Midbrain (tissue), 1 donor: Measurements from ENCODE around the gene NHSL2.
A peak's percentile ranks its signal among the peaks of the same experiment; 100 is the strongest.

Source experiments
- DNase-seq: peaks from one replicate; lab custom pipeline; 2025; lab: John Stamatoyannopoulos, UW

The NHSL2 gene

DNA sequence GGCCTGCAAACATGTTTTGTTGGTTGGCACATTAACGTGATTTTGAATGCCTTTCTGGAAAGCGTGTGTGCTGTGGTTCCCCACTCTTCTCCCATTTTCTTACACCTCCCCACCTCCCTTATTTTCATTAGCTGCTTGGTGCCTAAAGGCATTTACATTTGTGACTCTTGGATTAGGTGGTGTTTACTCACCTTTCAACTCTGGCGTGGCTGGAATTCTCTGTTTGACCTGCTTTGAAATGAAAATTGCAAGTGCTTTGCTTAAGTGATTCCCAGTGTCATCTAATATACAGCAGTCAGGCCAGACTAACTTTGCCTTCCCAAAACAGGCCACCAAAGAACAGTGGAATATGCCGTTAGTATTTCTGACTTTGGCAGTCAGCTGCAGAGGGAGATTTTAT, 80.5 kb downstream of the NHSL2 start:
- no peak for DNase-seq

DNA sequence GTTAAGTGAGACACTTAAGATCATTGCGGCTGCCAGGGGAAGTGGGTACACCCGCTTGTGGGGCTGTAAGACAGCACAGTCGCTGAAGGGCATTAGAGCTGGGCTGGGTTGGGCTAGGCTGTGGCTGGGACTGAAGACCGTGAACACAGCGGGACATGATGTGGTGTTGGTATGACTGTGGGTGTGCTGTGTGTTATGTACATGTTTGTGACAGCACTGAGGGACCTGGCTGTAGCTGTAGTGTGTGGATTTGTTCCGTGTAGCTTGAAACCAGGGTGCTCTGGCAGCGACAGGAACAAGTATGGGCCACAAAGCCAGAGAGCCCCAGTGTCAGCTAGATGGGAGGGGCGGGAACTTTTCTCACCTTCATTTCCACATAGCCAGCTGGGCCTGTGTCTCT, 82.1 kb downstream of the NHSL2 start:
- no peak for DNase-seq

DNA sequence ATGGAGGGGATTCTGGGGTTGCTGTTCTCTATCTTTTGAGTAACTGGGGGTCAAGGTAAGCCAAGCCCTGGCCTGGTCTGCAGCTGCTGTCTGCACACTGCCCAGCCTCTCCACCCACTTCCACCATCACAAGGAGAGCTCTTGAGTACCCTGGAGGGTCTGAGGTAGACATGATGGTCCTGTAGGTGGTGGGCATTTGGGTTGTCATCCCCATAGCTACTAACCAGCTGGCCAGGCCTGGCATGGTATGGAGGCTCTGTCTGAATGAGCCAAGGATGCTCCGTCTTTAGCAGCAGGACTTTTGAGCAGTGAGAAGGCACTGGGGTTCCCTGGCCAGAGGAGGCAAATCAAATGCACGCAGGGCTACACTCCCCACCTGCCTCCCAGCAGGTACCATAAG, 82.7 kb downstream of the NHSL2 start:
- DNase-seq: no peak

DNA sequence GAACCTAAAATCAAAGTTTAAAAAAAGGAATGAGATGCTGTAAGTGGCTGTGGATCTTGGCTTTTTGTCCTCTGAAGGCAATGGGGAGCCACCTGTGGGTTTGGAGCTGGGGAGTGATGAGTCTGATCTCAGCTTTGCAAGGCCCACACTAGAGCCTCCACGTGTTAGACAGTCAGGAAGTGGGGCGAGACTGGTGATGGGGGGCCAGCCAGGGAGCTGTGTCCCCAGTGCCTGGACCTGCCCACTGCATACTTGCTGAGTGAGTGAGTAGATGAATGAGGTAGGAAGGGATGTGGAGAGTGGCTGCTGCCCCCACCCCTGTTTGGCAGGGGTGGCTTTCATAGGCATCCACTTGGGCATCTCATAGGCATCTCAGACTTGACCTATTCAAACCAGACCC, 84.0 kb downstream of the NHSL2 start:
- no peak for DNase-seq

GRCh38 chrX:71995122-71995521, 84.5 kb downstream of the NHSL2 start:
- DNase-seq: no peak

- DNase-seq: no peak
Measured at GRCh38 chrX:71996136-71996535, 85.5 kb downstream of the NHSL2 start.

DNA sequence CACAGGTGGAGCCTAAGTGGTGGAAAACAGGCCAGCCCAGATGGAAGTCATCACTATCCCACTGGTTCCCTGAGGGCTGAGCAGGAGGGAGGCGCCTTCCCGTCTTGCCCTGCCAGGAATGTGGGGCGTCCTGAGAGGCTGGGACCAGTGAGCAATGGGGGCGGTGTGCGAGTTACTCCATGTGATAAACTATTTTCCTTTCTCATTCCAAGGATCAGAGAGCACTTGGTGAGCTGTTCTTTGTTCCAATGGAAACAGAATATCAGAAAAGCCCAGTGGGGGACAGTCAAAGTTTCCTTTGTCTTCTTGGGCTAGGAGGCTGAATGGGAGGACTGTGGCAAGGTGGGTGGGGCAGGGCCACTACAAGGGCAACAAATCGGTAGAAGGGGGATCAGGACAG, 86.2 kb downstream of the NHSL2 start:
- no peak for DNase-seq

GRCh38 chrX:71997320-71997719, 86.7 kb downstream of the NHSL2 start:
- DNase-seq: no peak

- peak; percentile 9 for DNase-seq
Measured at GRCh38 chrX:71998836-71999509, 88.3 kb downstream of the NHSL2 start.

DNA sequence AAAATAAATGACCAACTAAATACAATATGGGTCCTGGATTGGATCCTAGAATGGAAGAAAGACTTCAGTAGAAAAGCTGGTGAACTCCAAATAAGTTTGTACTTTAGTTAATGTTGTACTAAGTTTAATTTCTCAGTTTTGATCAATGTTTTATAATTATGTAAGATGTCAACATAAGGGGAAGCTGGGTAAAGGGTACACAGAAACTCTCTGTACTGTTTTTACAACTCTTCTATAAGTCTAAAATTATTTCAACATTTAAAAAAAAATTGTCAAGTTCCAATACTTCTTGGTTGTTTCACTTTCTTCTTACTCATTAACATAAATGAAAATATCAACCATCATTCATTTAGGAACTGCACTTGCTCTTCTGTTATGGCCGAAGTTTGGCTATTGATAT, 88.9 kb downstream of the NHSL2 start:
- DNase-seq: no peak

DNA sequence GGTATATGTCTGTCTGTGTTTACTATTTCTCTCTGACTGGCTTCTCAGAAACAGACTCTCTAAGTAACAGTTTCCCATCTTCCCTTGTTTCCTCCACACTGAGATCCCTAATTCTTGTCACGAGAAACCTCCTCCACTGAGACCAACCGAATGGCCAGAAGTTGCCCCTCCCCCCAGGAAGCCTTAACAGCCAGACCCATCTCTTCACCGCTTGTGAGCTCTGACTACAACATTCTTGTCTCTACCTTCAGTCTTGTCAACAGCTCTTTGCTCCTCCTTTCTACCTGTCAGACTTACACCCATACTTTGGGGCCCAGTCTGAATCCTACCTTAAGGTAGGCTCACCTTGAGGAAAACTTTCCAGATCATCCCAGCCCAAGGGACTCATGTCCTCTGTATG, 90.8 kb downstream of the NHSL2 start:
- DNase-seq: no peak

GRCh38 chrX:72001906-72002305, 91.3 kb downstream of the NHSL2 start:
- DNase-seq: no peak

GRCh38 chrX:72002875-72003274, 92.2 kb downstream of the NHSL2 start:
- no peak for DNase-seq

- DNase-seq: no peak
Measured at GRCh38 chrX:72003811-72004750, 93.4 kb downstream of the NHSL2 start.

GRCh38 chrX:72005046-72005445, 94.4 kb downstream of the NHSL2 start:
- DNase-seq: no peak

GRCh38 chrX:72006461-72006860, 95.8 kb downstream of the NHSL2 start:
- DNase-seq: no peak

DNA sequence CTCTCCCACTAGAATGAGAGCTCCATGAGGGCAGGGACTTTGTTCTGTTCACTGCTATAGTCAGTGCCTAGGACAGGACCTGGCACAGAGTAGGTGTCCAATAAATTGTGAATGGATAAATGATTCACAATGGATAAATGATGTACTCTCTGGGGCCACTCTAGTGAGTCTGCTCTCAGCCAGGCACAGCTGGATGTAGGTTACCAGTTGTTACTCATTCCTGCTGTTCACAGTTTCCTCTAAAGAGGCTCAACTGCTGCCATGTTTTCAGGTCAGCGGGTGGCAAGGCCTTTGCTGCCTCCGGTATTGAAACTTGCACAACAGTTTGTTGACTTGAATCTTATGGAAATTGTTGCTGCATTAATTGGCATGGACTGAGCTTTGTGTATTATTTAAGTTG, 99.1 kb downstream of the NHSL2 start:
- no peak for DNase-seq

DNA sequence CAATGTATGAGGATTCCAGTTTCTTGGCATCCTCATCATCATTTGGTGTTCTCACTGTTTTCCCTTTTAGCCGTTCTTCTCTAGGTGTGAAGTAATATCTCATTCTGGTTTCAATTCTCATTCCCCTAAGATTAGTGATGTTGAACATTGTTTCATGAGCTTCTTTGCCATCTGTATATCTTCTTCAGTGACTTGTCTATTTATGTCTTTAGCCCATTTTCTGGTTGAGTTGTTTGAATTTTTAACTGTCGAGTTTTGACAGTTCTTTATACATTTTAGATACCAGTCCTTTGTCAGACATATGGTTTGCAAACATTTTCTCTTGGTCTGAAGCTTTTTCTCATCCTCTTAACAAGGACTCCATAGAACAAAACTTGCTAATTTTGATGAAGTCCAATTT, 101.1 kb downstream of the NHSL2 start:
- DNase-seq: no peak

- no peak for DNase-seq
Measured at GRCh38 chrX:72015383-72015782, 104.7 kb downstream of the NHSL2 start.

DNA sequence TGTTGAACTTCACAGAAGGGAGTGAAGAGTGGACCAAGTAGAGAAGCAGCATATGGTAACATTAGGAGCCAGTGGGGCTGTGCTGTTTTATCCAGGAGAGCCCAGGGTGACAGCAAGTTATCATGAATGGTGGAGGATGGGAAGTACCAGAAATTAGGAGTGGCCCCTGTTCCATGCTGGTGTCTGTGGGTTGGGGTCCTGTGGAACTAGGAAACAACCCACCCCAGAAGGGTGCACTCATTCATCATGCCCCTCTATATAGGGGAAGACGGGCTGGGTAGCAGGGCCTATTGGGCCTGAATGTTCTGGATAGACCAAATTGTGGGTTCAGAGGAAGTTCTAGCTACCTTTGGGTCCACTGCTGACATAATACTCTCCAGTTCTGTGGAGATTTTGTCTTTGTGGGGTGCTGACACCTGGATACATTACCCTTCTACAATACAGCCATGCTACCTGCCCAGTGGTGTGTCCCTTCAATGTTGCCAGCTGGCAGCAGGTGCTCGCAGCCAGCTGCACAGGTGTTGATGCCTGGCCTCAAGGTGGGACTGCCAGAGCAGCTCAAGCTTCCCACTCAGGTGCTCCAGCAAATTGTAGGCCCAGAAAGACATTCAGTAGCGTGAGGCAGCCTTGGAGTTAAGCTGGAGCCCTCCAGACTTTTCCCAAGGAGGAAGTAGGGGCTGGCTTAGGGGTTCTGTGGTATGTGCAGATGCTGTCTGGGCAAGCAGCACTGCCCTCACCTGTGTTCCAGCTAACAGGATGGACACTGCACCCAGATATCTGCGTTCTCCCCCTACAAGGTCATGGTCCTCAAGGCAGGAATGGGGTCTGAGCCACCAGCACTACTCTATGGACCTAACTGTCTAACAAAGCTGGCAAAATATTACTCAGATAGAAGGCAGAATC, 106.5 kb downstream of the NHSL2 start:
- no peak for DNase-seq

DNA sequence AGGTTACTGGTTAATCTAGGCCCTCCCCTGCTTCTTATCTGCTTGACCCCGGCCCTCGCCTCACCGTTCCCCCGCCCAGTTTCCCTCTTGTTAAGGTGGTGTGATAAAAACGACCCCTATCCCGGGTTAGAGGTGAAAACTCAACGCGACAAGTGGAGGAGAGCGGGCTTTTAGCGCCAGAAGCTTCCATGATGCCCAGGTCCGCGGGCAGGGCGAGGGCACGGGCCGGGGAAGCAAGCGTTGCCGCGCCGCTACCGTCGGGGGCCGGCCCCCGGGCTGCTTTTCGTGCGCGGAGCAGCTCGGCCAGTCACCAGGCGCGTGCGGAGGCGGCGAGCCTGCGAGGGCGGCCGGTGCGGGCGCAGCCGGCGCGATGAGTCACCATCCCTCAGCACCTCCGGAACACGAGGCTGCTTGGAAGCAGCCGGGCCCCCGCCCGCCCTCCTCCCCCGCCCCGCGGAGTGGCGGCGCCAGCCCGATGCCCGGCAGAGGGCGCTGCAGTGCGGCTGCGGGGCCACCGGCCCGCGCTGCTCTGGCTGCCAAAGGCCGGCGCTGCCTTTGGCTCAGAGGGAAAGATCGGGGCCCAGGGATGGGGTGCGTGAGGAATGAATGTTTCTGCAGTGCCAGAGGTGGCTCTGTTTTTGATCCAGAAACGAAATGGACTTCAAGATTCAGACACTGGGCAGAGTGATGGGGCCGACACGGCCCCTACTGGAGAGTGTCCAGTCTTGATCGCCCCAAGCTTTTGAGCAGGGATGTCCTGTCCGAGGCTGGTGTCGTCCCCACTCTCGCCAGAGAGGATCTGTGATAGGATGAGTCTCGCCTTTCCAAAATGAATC, 107.8 kb downstream of the NHSL2 start:
- DNase-seq: peak; percentile 74
